ENCODE results near the gene RPS6KL1.
"Not testable (repeated sequence)": the region's sequence is repeated elsewhere in the genome, so short reads cannot be mapped to it uniquely, and the experiment has no call there.

Gene RPS6KL1

GRCh38 chr14:74934476-74935359, 11.7 kb upstream of the RPS6KL1 start:
- DNase-seq = no peak

GRCh38 chr14:74934041-74934440, 11.0 kb upstream of the RPS6KL1 start:
- no peak for DNase-seq

- DNase-seq = not testable (repeated sequence)
These were observed 9.9 kb upstream of the RPS6KL1 start for GRCh38 chr14:74932936-74933335.

- no peak for DNase-seq
These were observed 9.4 kb upstream of the RPS6KL1 start for GRCh38 chr14:74932401-74932901.

- DNase-seq = not testable (repeated sequence)
These were observed 8.7 kb upstream of the RPS6KL1 start for GRCh38 chr14:74931744-74932143.

- no peak for DNase-seq
These were observed 6.2 kb upstream of the RPS6KL1 start for GRCh38 chr14:74929242-74929641.

GRCh38 chr14:74927225-74927624, 4.2 kb upstream of the RPS6KL1 start:
- DNase-seq = no peak

GRCh38 chr14:74924061-74924460, 1.0 kb upstream of the RPS6KL1 start:
- no peak for DNase-seq

- DNase-seq = no peak
These were observed 891 bp downstream of the RPS6KL1 start for GRCh38 chr14:74921987-74922751.

- DNase-seq = no peak
These were observed 1.9 kb downstream of the RPS6KL1 start for GRCh38 chr14:74921053-74921620.

- no peak for DNase-seq
These were observed 2.8 kb downstream of the RPS6KL1 start for GRCh38 chr14:74920281-74920680.

- DNase-seq = no peak
These were observed 3.5 kb downstream of the RPS6KL1 start for GRCh38 chr14:74919421-74920165.

GRCh38 chr14:74918380-74918779, 4.7 kb downstream of the RPS6KL1 start:
- DNase-seq = no peak

GRCh38 chr14:74917646-74918081, 5.4 kb downstream of the RPS6KL1 start:
- DNase-seq = no peak

GRCh38 chr14:74917178-74917543, 5.9 kb downstream of the RPS6KL1 start:
- DNase-seq = no peak

GRCh38 chr14:74915826-74916225, 7.2 kb downstream of the RPS6KL1 start:
- DNase-seq = no peak

GRCh38 chr14:74915426-74915825, 7.6 kb downstream of the RPS6KL1 start:
- DNase-seq = no peak

GRCh38 chr14:74913986-74914573, 9.0 kb downstream of the RPS6KL1 start:
- DNase-seq = no peak

GRCh38 chr14:74913393-74913910, 9.6 kb downstream of the RPS6KL1 start:
- DNase-seq = no peak

- no peak for DNase-seq
These were observed 10.3 kb downstream of the RPS6KL1 start for GRCh38 chr14:74912801-74913200.

- no peak for DNase-seq
These were observed 10.9 kb downstream of the RPS6KL1 start for GRCh38 chr14:74912111-74912510.

- DNase-seq = no peak
These were observed 11.4 kb downstream of the RPS6KL1 start for GRCh38 chr14:74911704-74912103.
